ENCODE measurements around the gene FBXW10. TPM values are rescaled to one million over a fixed set of nuclear protein-coding genes. Genes with fewer than 3 reads are reported as not detected.
"Not testable (repeated sequence)": the region's sequence is repeated elsewhere in the genome, so short reads cannot be mapped to it uniquely, and the experiment has no call there.

FBXW10 gene
- total RNA-seq, 1 donor from 2014 or later, result not detected

DNA sequence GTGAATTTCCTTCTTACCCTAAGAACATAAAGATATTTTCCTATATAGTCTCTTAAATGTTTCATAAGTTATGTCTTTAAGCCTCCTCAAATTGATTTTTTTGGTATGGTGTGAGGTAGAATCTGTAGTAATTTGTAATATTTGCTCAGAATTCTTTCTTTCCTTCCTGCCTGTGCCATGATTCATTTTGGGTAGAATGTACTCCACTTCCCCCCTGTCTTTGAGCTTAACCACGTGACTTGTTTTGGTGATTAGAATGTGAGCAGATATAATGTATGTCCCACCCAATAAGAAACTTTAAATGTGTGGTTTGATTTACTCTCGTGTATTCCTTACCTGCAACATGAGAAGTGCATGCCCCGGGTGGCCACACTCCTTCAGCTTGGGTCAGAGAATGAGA is 77.6 kb downstream of the FBXW10 start:
- peaks cover 10% of the 10 kb centered on the region for H3K4me1 Mint-ChIP-seq (ENCODE audit: low read depth)
- H3K27ac Mint-ChIP-seq; H3K27me3 Mint-ChIP-seq (ENCODE audit: insufficient read depth); H3K9me3 Mint-ChIP-seq; H3K36me3 Mint-ChIP-seq (ENCODE audit: low read depth); intact Hi-C loops (cut with micrococcal nuclease); DNase-seq (ENCODE audit: low spot score); H3K4me3 Mint-ChIP-seq: not testable (repeated sequence)

DNA sequence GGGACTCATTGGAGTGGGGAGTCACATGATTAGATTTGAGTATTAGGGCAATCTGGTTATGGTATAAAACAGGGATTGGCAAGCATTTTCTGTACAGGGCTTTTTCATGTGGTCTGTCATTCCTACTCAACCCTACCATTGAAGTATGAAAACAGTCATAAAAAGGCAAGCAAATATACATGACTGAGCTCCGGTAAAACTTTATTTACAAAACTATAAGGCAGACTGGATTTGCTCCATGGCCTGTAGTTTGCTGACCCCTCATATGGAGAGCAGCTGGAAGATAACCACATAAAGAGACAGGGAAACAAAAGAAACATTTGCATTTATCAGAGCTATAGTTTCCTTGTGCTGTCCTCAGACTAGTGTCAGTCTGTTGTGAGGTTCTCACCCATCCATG is 83.8 kb downstream of the FBXW10 start:
- H3K27ac Mint-ChIP-seq; H3K9me3 Mint-ChIP-seq; DNase-seq (ENCODE audit: low spot score); intact Hi-C loops (cut with micrococcal nuclease); H3K36me3 Mint-ChIP-seq (ENCODE audit: low read depth); H3K4me3 Mint-ChIP-seq; H3K27me3 Mint-ChIP-seq (ENCODE audit: insufficient read depth); H3K4me1 Mint-ChIP-seq (ENCODE audit: low read depth): not testable (repeated sequence)

Other genes starting within 250 kb of the FBXW10 start
- 0.08 TPM in 1 of 2 replicates, not detected in the other for gene TBC1D28, start 99.7 kb upstream of the FBXW10 start, total RNA-seq
- 5.7 and 5.9 TPM in 2 replicates for gene FOXO3B, start 61.7 kb upstream of the FBXW10 start, total RNA-seq
- 44.0 and 44.4 TPM in 2 replicates for gene TVP23B, start 37.1 kb downstream of the FBXW10 start, total RNA-seq
- 74.3 and 78.2 TPM in 2 replicates for gene PRPSAP2, start 114.1 kb downstream of the FBXW10 start, total RNA-seq
- gene SLC5A10, start 208.1 kb downstream of the FBXW10 start, total RNA-seq, result not detected in 2 replicates